Activated CD4-positive, alpha-beta memory T cell treated with anti-CD3 and anti-CD28 coated beads for 36 hours (primary cell): ENCODE data around the gene FAM13A. TPM values are rescaled to one million over a fixed set of nuclear protein-coding genes. Genes with fewer than 3 reads are reported as not detected.

Source experiments
- CTCF ChIA-PET: fragments of 350-600 bp; sonication (Branson Sonifier 250); formaldehyde crosslinking; loops from one replicate; lab custom pipeline; 2021; ENCODE audit warnings: antibody characterized with exemption, inconsistent platforms; lab: Charles Lee
- POLR2A ChIA-PET: fragments of 350-600 bp; sonication (Branson Sonifier 250); formaldehyde crosslinking; loops from one replicate; lab custom pipeline; 2021; ENCODE audit warnings: antibody characterized with exemption; lab: Charles Lee
- DNase-seq: peaks from one replicate; pipeline ENCODE4 v3.0.0-alpha.2; 2020
- H3K27ac Mint-ChIP-seq: one replicate; pipeline ENCODE4 v1.8.0; 2021; ENCODE audit warnings: mixed read lengths
- H3K27me3 Mint-ChIP-seq: one replicate; pipeline ENCODE4 v1.8.0; 2021; ENCODE audit warnings: mixed read lengths
- H3K36me3 Mint-ChIP-seq: one replicate; pipeline ENCODE4 v1.8.0; 2021; ENCODE audit warnings: mixed read lengths
- H3K4me1 Mint-ChIP-seq: one replicate; pipeline ENCODE4 v1.8.0; 2021; ENCODE audit warnings: low read depth, mixed read lengths
- H3K4me3 Mint-ChIP-seq: one replicate; pipeline ENCODE4 v1.8.0; 2021; ENCODE audit warnings: mild to moderate bottlenecking, mixed read lengths
- H3K9me3 Mint-ChIP-seq: one replicate; pipeline ENCODE4 v1.8.0; 2021; ENCODE audit warnings: mixed read lengths
- intact Hi-C: fragments of 100-400 bp; cut with micrococcal nuclease; formaldehyde crosslinking; loops from one replicate; pipeline ENCODE4 v1.15.1; 2023
- total RNA-seq, 2 experiments: library from RNA; stranded (reverse); gene quantifications; one replicate each; pipeline ENCODE4 v1.2.3, GENCODE V29; 2021

The FAM13A gene
- total RNA-seq, 2 experiments from 2014 or later = 2.3 to 2.6 TPM

- H3K9me3 Mint-ChIP-seq = no peaks in the 10 kb centered on the region
- H3K4me1 Mint-ChIP-seq = no peaks in the 10 kb centered on the region
- H3K36me3 Mint-ChIP-seq = no peaks in the 10 kb centered on the region
- intact Hi-C loops = no loop called here
- peaks cover 3% of the 10 kb centered on the region for H3K27me3 Mint-ChIP-seq
- H3K4me3 Mint-ChIP-seq = no peak overlapping the region
- no peak for DNase-seq
- H3K27ac Mint-ChIP-seq = no peak overlapping the region
- ChIA-PET POLR2A (no interaction called here), CTCF (interaction anchor here (0.6 to 2.0 kb wide), 2 partner anchors 211 to 324 kb away, joined by 3 to 6 read pairs; no protein-coding TSS in a partner anchor)
Measured at GRCh38 chr4:88813013-88813412, 244.0 kb downstream of the FAM13A start.

GRCh38 chr4:88812420-88812819 is 244.6 kb downstream of the FAM13A start:
- intact Hi-C loops = no loop called here
- Mint-ChIP-seq H3K4me1 (no peaks in the 10 kb centered on the region), H3K4me3 (no peak overlapping the region), H3K36me3 (no peaks in the 10 kb centered on the region), H3K27ac (no peak overlapping the region), H3K27me3 (peaks cover 3% of the 10 kb centered on the region), H3K9me3 (no peaks in the 10 kb centered on the region)
- CTCF ChIA-PET = interaction anchor here (0.6 to 2.0 kb wide), 2 partner anchors 211 to 324 kb away, joined by 3 to 6 read pairs; no protein-coding TSS in a partner anchor
- DNase-seq = no peak
- POLR2A ChIA-PET = no interaction called here

GRCh38 chr4:88811904-88812303 is 245.1 kb downstream of the FAM13A start:
- ChIA-PET CTCF (interaction anchor here (2.0 kb wide), 1 partner anchor 212 kb away, joined by 6 read pairs; no protein-coding TSS in a partner anchor), POLR2A (no interaction called here)
- Mint-ChIP-seq H3K27me3 (peaks cover 3% of the 10 kb centered on the region), H3K27ac (no peak overlapping the region), H3K4me1 (no peaks in the 10 kb centered on the region), H3K4me3 (no peak overlapping the region), H3K36me3 (no peaks in the 10 kb centered on the region), H3K9me3 (no peaks in the 10 kb centered on the region)
- intact Hi-C loops = no loop called here
- DNase-seq = no peak

GRCh38 chr4:88810325-88810724 is 246.7 kb downstream of the FAM13A start:
- Mint-ChIP-seq H3K4me3 (no peak overlapping the region), H3K36me3 (no peaks in the 10 kb centered on the region), H3K27ac (no peak overlapping the region), H3K4me1 (no peaks in the 10 kb centered on the region), H3K27me3 (no peaks in the 10 kb centered on the region), H3K9me3 (no peaks in the 10 kb centered on the region)
- ChIA-PET POLR2A (no interaction called here), CTCF (interaction anchor here (0.9 to 1.3 kb wide), 2 partner anchors 8 to 213 kb away, joined by 4 to 5 read pairs; no protein-coding TSS in a partner anchor)
- no peak for DNase-seq
- intact Hi-C loops = no loop called here

GRCh38 chr4:88809576-88810219 is 247.3 kb downstream of the FAM13A start:
- intact Hi-C loops = no loop called here
- ChIA-PET POLR2A (no interaction called here), CTCF (interaction anchor here (0.9 to 1.3 kb wide), 3 partner anchors 9 to 214 kb away, joined by 3 to 5 read pairs (median 4); no protein-coding TSS in a partner anchor)
- no peaks in the 10 kb centered on the region for H3K9me3 Mint-ChIP-seq
- H3K36me3 Mint-ChIP-seq = no peaks in the 10 kb centered on the region
- no peaks in the 10 kb centered on the region for H3K4me1 Mint-ChIP-seq
- H3K4me3 Mint-ChIP-seq = no peak overlapping the region
- DNase-seq = no peak
- H3K27me3 Mint-ChIP-seq = no peaks in the 10 kb centered on the region
- H3K27ac Mint-ChIP-seq = no peak overlapping the region

GRCh38 chr4:88809101-88809500 is 247.9 kb downstream of the FAM13A start:
- POLR2A ChIA-PET = no interaction called here
- Mint-ChIP-seq H3K9me3 (no peaks in the 10 kb centered on the region), H3K4me1 (peaks cover 5% of the 10 kb centered on the region), H3K4me3 (no peak overlapping the region), H3K27ac (no peak overlapping the region), H3K36me3 (no peaks in the 10 kb centered on the region), H3K27me3 (no peaks in the 10 kb centered on the region)
- CTCF ChIA-PET = interaction anchor here (1.0 to 1.4 kb wide), 3 partner anchors 10 to 269 kb away, joined by 3 to 8 read pairs (median 4); no protein-coding TSS in a partner anchor
- no peak for DNase-seq
- intact Hi-C loops = no loop called here

- Mint-ChIP-seq H3K27me3 (no peaks in the 10 kb centered on the region), H3K9me3 (no peaks in the 10 kb centered on the region), H3K27ac (no peak overlapping the region), H3K4me3 (no peak overlapping the region), H3K4me1 (peaks cover 14% of the 10 kb centered on the region), H3K36me3 (no peaks in the 10 kb centered on the region)
- no peak for DNase-seq
- POLR2A ChIA-PET = no interaction called here
- intact Hi-C loops = no loop called here
- CTCF ChIA-PET = no interaction called here
Measured at GRCh38 chr4:88807499-88807898, 249.5 kb downstream of the FAM13A start.

GRCh38 chr4:88804234-88804633 is 252.8 kb downstream of the FAM13A start:
- no peak overlapping the region for H3K4me3 Mint-ChIP-seq
- peaks cover 18% of the 10 kb centered on the region for H3K4me1 Mint-ChIP-seq
- POLR2A ChIA-PET = no interaction called here
- intact Hi-C loops = loop anchor here (5.0 kb wide), 4 partner anchors 192 to 493 kb away; partner anchors contain the start of gene TIGD2
- H3K9me3 Mint-ChIP-seq = no peaks in the 10 kb centered on the region
- no peaks in the 10 kb centered on the region for H3K36me3 Mint-ChIP-seq
- DNase-seq = no peak
- peaks cover 7% of the 10 kb centered on the region for H3K27me3 Mint-ChIP-seq
- CTCF ChIA-PET = no interaction called here
- no peak overlapping the region for H3K27ac Mint-ChIP-seq

- Mint-ChIP-seq H3K4me3 (no peak overlapping the region), H3K4me1 (peaks cover 18% of the 10 kb centered on the region), H3K9me3 (no peaks in the 10 kb centered on the region), H3K27me3 (peaks cover 7% of the 10 kb centered on the region), H3K27ac (no peak overlapping the region), H3K36me3 (no peaks in the 10 kb centered on the region)
- ChIA-PET CTCF (interaction anchor here (1.0 kb wide), 1 partner anchor 220 kb away, joined by 3 read pairs; no protein-coding TSS in a partner anchor), POLR2A (no interaction called here)
- intact Hi-C loops = loop anchor here (1.0 to 5.0 kb wide), 7 partner anchors 11 to 494 kb away; partner anchors contain the start of gene TIGD2
- peak; percentile 26 for DNase-seq
Measured at GRCh38 chr4:88803600-88804096, 253.3 kb downstream of the FAM13A start.

GRCh38 chr4:88802585-88803286 is 254.2 kb downstream of the FAM13A start:
- H3K4me3 Mint-ChIP-seq = no peak overlapping the region
- peaks cover 9% of the 10 kb centered on the region for H3K27me3 Mint-ChIP-seq
- H3K4me1 Mint-ChIP-seq = peaks cover 18% of the 10 kb centered on the region
- no peak for DNase-seq
- H3K9me3 Mint-ChIP-seq = no peaks in the 10 kb centered on the region
- intact Hi-C loops = loop anchor here (1.0 to 5.0 kb wide), 7 partner anchors 10 to 495 kb away; partner anchors contain the start of gene TIGD2
- H3K36me3 Mint-ChIP-seq = peaks cover 2% of the 10 kb centered on the region
- no peak overlapping the region for H3K27ac Mint-ChIP-seq
- ChIA-PET POLR2A (no interaction called here), CTCF (interaction anchor here (0.9 to 1.0 kb wide), 2 partner anchors 75 to 221 kb away, joined by 3 to 4 read pairs; no protein-coding TSS in a partner anchor)

GRCh38 chr4:88802138-88802537 is 254.8 kb downstream of the FAM13A start:
- intact Hi-C loops = loop anchor here (2.0 to 5.0 kb wide), 5 partner anchors 21 to 495 kb away; partner anchors contain the start of gene TIGD2
- Mint-ChIP-seq H3K9me3 (no peaks in the 10 kb centered on the region), H3K4me1 (peaks cover 18% of the 10 kb centered on the region), H3K27ac (no peak overlapping the region), H3K36me3 (peaks cover 4% of the 10 kb centered on the region), H3K27me3 (peaks cover 13% of the 10 kb centered on the region), H3K4me3 (no peak overlapping the region)
- DNase-seq = no peak
- CTCF ChIA-PET = interaction anchor here (0.9 to 1.2 kb wide), 2 partner anchors 75 to 262 kb away, joined by 3 to 4 read pairs; no protein-coding TSS in a partner anchor
- POLR2A ChIA-PET = interaction anchor here (0.9 kb wide), 1 partner anchor 10 kb away, joined by 3 read pairs; no protein-coding TSS in a partner anchor

GRCh38 chr4:88799900-88800299 is 257.1 kb downstream of the FAM13A start:
- H3K9me3 Mint-ChIP-seq = no peaks in the 10 kb centered on the region
- peaks cover 13% of the 10 kb centered on the region for H3K27me3 Mint-ChIP-seq
- peaks cover 4% of the 10 kb centered on the region for H3K36me3 Mint-ChIP-seq
- POLR2A ChIA-PET = no interaction called here
- H3K4me3 Mint-ChIP-seq = no peak overlapping the region
- intact Hi-C loops = loop anchor here (5.0 kb wide), 4 partner anchors 188 to 497 kb away; partner anchors contain the start of gene TIGD2
- CTCF ChIA-PET = no interaction called here
- DNase-seq = no peak
- no peak overlapping the region for H3K27ac Mint-ChIP-seq
- peaks cover 18% of the 10 kb centered on the region for H3K4me1 Mint-ChIP-seq
